ENCODE measurements around the gene CBLC.

The CBLC gene

DNA sequence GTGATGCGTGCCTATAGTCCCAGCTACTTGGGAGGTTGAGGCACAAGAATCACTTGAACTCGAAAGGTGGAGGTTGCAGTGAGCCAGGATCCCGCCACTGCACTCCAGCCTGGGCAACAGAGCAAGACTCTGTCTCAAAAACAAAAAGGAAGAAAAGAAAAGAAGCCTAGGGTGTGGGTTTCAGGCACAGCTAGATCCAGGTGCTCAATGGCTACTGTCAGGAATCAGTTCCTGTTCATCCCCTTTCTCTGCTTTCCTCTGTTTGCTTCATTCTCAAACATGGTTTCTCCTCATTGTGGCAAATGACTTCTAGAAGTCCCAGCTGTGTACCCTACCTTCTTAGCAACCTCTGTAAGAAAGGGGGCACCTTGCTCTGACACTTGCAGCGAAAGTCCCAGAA is 5.9 kb downstream of the CBLC start:
- H3K9me3 ChIP-seq (ENCODE audit: severe bottlenecking), result no peaks in the 10 kb centered on the region
- DNase-seq, result no peak

GRCh38 chr19:44785271-44785670 is 7.6 kb downstream of the CBLC start:
- Histone ChIP-seq H3K27me3 (ENCODE audit: insufficient read depth, low read depth, severe bottlenecking) (no peaks in the 10 kb centered on the region), H3K36me3 (no peaks in the 10 kb centered on the region), H3K9me3 (ENCODE audit: severe bottlenecking) (no peaks in the 10 kb centered on the region), H3K4me3 (ENCODE audit: low read depth, low read length) (no peak overlapping the region), H3K27ac (no peak overlapping the region)
- TF ChIP-seq CTCF (IDR thresholded peaks at IDR 0.05; ENCODE audit: low read depth, low read length), result no peak
- no peak for DNase-seq

More for the DNA sequence above, 5.9 kb downstream of the CBLC start:
- no peak overlapping the region for H3K27ac ChIP-seq
- H3K4me3 ChIP-seq (ENCODE audit: low read depth, low read length), result no peak overlapping the region
- no peak for TF ChIP-seq CTCF (IDR thresholded peaks at IDR 0.05; ENCODE audit: low read depth, low read length)
- no peaks in the 10 kb centered on the region for H3K27me3 ChIP-seq (ENCODE audit: insufficient read depth, low read depth, severe bottlenecking)
- no peaks in the 10 kb centered on the region for H3K36me3 ChIP-seq

GRCh38 chr19:44785993-44786392 is 8.3 kb downstream of the CBLC start:
- Histone ChIP-seq H3K27me3 (ENCODE audit: insufficient read depth, low read depth, severe bottlenecking) (no peaks in the 10 kb centered on the region), H3K9me3 (ENCODE audit: severe bottlenecking) (no peaks in the 10 kb centered on the region), H3K4me3 (ENCODE audit: low read depth, low read length) (no peak overlapping the region), H3K36me3 (no peaks in the 10 kb centered on the region), H3K27ac (no peak overlapping the region)
- TF ChIP-seq CTCF (IDR thresholded peaks at IDR 0.05; ENCODE audit: low read depth, low read length), result no peak
- no peak for DNase-seq

GRCh38 chr19:44788971-44789370 is 11.3 kb downstream of the CBLC start:
- Histone ChIP-seq H3K27ac (no peak overlapping the region), H3K27me3 (ENCODE audit: insufficient read depth, low read depth, severe bottlenecking) (no peaks in the 10 kb centered on the region), H3K4me3 (ENCODE audit: low read depth, low read length) (no peak overlapping the region), H3K36me3 (no peaks in the 10 kb centered on the region), H3K9me3 (ENCODE audit: severe bottlenecking) (no peaks in the 10 kb centered on the region)
- no peak for TF ChIP-seq CTCF (IDR thresholded peaks at IDR 0.05; ENCODE audit: low read depth, low read length)
- no peak for DNase-seq

DNA sequence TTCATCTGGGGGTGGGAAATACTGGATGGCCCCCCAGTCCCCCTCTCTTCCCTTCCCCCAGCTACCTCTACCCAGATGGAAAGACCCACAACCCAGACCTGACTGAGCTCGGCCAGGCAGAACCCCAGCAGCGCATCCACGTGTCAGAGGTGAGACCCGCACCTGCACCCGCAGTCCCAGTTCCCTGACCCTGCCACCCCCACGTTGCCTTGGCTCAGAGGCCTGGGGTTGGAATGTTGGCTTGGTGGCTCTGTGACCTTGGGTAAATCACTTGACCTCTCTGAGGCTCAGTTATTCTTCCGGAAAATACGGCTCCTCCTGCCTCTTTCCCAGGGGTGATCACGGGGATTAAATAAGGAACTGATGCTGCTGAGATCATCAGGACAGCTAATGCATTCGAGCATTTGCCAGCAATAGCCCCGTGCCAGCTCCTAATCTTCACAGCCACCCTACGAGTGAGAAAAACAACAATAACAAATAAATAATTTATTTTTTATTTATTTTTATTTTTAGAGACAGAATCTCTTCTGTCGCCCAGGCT is 12.3 kb downstream of the CBLC start:
- H3K27me3 ChIP-seq (ENCODE audit: insufficient read depth, low read depth, severe bottlenecking), result no peaks in the 10 kb centered on the region
- no peak overlapping the region for H3K27ac ChIP-seq
- DNase-seq, result no peak
- no peak overlapping the region for H3K4me3 ChIP-seq (ENCODE audit: low read depth, low read length)
- no peak for TF ChIP-seq CTCF (IDR thresholded peaks at IDR 0.05; ENCODE audit: low read depth, low read length)
- no peaks in the 10 kb centered on the region for H3K9me3 ChIP-seq (ENCODE audit: severe bottlenecking)
- H3K36me3 ChIP-seq, result no peaks in the 10 kb centered on the region

DNA sequence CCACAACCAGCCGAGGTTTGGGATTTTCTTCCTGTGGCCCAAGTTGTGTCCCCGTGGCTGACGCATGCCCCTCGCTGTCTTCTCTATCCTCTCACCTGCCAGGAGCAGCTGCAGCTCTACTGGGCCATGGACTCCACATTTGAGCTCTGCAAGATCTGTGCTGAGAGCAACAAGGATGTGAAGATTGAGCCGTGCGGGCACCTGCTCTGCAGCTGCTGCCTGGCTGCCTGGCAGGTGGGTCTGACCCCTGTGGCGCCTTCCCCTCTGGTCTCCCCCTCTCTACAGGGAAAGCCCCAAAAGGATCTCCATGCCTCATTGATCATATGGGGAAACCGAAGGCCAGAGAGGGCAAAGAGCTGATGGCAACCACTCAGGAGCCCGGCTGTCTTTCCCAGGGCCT is 14.6 kb downstream of the CBLC start:
- H3K4me3 ChIP-seq (ENCODE audit: low read depth, low read length), result no peak overlapping the region
- DNase-seq, result no peak
- H3K36me3 ChIP-seq, result no peaks in the 10 kb centered on the region
- no peaks in the 10 kb centered on the region for H3K27me3 ChIP-seq (ENCODE audit: insufficient read depth, low read depth, severe bottlenecking)
- H3K27ac ChIP-seq, result no peak overlapping the region
- TF ChIP-seq CTCF (IDR thresholded peaks at IDR 0.05; ENCODE audit: low read depth, low read length), result no peak
- H3K9me3 ChIP-seq (ENCODE audit: severe bottlenecking), result no peaks in the 10 kb centered on the region
